HG03439 (cell line): ENCODE measurements around the gene AGPAT2.

Source experiments
- ATAC-seq: cut with Tn5 transposase; IDR thresholded peaks from one replicate; pipeline ENCODE4 v1.9.1; 2021; ENCODE audit warnings: mild to moderate bottlenecking, moderate library complexity; ENCODE audit not compliant: unreplicated experiment

The AGPAT2 gene

GRCh38 chr9:136690104-136690805 is 3.0 kb upstream of the AGPAT2 start:
- no peak for ATAC-seq

DNA sequence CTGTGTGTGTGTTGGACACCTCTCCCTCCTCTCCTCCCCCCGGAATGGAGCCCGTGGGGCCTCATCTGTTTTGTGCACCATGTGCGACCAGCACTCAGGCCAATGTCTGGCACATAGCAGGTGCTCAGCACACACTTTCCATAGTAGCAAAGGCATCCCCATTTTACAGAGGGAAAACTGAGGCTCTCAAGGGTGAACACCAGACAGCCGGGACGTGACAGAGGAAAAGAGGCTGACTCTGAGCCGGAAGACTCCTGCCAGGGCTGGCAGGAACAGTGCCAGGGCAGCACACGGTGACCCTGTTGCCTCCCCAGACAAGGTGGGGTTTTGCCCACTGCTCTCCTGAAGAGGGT is 1.8 kb upstream of the AGPAT2 start:
- no peak for ATAC-seq

DNA sequence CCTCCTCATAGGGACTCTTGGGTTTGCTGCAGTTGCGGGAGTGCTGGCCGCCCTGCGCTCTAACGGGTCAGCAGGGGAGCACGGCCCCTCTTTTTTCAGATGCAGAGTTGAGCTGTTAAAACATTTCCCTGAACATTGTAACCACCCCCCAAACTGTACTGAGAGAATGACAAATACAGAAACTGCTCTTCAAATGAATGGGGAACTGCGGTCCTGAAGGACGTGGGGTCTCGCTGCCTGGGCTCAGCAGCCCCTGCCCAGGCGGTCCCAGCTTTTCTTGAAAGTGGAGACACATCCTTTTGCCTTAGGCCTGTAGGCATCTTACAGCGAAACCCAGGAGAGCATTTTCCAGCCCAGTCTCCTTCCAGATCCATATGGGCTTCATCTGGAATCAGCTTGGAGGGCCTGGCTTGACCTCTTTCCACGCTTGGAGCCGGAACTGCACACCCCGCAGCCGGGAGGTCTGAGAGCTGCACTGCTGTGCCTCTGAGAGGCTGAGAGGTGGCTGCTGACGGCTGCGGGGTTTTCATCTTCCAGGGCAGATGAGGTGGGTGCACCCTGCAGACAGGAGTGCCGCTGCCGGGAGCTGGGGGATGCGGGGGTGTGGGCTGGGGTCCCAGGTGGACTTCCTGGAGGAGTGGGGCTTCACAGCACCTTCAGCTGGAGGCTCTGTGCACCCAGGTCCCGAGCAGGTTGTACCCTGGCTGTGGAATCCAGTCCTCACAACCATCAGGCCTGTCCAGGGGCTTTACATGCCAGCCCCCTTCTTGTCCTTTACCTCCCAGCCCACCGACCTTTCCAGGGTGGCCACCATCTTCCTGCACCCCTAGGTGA is 1.2 kb upstream of the AGPAT2 start:
- ATAC-seq: no peak

GRCh38 chr9:136687721-136688223 is 515 bp upstream of the AGPAT2 start:
- peak; percentile 15 for ATAC-seq

GRCh38 chr9:136686534-136686793 is 793 bp downstream of the AGPAT2 start:
- no peak for ATAC-seq

- no peak for ATAC-seq
Measured at GRCh38 chr9:136685790-136686533, 1.3 kb downstream of the AGPAT2 start.

DNA sequence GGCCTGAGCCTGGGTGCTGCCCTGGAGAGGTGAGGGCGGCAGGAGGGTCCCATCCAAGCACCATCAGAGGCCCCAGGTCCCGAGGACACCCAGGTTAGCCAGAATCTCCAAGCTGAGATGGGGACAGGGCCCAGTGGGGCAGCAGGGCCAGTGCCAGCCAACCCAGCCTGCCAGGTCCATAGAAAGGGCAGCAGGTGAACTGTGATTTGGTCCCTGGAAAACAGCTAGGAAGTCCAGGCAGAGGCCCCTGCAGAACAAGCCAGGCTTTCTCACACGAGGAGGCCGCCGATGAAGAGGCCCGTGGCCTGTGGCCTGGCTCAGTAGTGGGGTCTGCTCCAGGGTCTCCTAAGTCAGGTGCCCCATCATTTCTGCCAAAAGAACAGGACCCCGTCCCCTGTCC is 2.0 kb downstream of the AGPAT2 start:
- no peak for ATAC-seq

GRCh38 chr9:136684799-136685198 is 2.5 kb downstream of the AGPAT2 start:
- no peak for ATAC-seq

DNA sequence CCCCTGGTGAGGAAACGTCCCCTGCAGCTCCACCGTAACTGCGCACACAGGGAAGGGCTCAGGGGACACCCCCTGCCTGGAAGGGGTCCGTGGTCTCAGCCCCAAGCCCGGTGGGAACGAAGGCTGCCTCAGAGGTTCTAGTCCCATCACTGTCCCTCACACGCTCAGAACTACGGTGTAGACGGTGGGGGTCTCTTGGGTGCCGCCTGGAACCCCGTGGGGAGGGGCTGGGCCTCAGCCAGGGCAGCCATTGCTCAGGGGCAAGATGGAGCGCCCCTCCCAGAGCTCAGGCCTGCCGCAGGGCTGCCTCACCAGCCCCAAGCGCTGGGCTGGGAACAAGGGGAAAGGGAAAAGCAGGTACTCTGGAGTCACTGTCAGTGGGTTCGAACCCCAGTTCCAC is 2.9 kb downstream of the AGPAT2 start:
- no peak for ATAC-seq

DNA sequence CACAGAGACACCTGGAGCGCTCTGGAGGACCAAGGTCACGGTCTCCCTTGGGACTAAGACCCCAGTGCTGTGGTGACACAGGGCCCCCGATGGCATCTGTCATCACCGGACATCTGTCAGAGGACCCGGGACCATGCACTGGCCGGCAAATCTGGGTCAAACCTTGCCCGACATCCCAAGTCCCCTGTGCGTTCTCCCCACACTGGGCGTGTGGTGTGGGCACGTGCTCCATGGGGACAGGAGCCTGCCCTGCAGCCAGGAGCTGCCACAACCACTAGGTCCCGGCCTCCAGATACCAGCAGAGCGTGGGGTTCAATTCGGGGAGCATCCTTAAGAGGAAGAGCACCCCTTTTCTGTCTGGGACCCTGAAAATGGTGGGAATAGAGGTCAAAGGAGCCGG is 3.5 kb downstream of the AGPAT2 start:
- no peak for ATAC-seq

GRCh38 chr9:136683173-136683745 is 4.0 kb downstream of the AGPAT2 start:
- no peak for ATAC-seq

GRCh38 chr9:136682710-136683109 is 4.5 kb downstream of the AGPAT2 start:
- ATAC-seq: no peak

DNA sequence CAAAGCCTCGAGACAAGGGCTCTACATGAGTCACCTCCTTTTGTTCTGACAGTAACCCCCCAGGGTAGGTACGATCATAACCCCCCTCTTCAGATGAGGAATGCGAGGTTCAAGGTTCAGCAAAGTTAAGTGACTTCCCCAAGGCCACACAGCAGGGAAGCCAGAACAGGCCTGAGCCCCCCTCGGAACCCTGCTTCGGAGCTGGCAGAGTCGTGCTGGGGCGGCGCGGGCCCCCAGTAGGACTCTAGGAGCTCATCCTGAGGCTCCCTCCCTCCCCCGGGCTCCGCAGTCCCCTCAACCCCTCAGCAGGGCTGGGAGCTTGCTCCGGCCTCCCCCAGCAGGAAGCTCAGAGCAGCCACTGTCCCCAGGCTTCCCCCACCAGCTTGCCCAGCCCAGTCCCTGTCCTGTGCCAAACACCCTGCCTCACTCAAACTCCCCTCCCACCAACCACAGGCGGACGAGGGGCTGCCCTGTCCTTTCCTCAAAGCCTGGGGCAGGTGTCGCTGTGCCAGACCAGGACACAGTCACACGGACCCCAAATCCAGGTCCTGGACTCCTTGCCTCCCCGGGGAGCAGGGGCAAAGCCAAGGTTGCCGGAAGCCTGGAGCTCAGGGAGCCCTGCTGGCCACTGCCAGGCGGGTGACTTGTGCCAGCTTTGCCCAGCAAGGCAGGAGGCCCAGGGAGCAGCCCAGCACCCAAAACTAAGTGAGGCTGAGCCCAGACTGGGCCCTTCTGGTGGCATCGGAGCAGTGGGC is 5.1 kb downstream of the AGPAT2 start:
- no peak for ATAC-seq

DNA sequence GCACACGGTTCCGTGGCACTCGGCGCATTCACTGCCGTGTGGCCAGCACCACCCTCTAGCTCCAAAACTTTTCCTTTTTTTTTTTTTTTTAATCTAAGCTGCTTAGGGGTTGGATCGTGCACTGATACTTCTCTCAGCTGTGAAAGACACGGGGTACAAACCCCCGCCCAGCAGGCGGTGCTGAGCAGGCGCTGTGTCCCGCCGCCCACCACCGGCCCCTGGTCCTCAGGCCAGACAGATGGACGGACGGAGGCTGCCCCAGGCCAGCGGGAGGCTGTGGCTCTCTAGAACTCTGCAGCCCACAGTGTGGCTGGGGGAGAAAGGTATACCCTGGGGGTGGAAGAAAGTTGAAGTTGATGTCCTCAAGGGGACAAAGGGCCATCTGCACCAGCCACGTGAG is 6.2 kb downstream of the AGPAT2 start:
- no peak for ATAC-seq

GRCh38 chr9:136679431-136679941 is 7.8 kb downstream of the AGPAT2 start:
- no peak for ATAC-seq

DNA sequence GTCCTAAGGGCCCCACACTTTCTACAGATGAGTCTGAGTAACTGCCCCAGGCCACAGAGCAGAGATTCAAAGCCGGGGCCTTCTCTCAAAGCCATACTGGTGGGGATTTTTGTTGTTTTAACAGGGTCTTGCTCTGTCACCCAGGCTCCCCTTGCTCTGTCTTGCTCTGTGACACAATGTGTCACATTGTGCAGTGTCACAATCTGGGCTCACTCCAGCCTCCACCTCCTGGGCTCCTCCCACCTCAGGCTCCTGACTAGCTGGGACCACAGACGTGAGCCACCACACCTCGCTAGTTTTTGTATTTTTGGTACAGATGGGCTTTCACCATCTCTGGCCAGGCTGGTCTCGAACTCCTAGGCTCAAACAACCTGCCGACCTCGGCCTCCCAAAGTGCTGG is 8.6 kb downstream of the AGPAT2 start:
- ATAC-seq: no peak

DNA sequence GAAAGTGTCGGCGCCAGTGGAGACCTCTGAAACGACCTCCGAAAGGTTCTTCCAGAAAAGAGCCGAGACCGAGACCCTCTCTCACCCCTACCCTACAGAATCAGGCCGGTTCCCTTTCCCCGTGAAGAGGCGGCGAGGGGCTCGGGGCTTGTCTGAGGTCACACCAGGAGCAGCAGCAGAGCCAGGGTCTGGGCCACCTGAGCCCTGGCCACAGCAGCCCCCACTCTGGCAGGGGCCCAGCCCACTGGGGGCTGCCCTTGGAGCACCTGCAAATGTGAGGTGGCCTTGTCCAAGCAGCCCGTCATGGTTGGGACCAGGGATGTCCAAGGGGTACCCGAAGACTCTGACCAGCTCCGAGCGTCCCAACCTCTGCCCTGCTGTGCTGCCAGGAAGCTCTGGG is 9.2 kb downstream of the AGPAT2 start:
- ATAC-seq: no peak

DNA sequence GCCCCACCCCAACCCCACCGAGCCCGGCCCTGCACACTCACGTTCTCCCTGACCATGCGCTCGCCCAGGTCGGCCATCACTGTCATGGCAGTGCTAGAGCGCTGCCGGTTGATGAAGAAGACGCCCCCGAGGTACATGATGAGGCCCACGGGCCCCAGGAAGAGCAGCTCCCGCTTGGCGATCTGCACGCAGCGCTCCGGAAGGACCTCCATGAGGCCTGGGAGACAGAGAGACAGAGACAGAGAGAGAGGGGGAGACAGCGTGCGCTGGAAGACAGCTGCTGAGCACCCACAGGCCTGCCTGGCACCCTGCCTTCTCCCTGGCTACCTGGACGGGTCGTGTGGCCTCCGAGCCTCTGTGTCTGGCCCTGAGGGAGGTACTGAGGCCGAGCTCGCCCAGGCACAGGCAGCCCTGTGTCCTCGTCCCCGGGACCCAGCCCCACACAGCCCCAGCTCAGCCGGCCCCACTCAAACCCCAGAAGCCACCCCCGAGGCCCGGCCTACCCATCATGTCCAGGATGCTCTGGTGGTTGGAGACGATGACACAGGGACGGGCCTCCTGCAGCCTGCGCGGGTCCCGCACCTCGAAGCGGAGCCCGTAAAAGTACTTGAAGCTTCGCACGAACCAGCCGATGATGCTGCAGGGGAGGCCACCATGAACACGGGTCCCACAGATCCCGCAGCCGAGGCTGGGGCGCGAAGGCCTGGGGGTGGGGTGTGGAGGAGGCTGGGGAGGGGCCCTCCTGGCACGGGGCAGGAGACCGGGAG is 10.2 kb downstream of the AGPAT2 start:
- ATAC-seq: no peak

- ATAC-seq: no peak
Measured at GRCh38 chr9:136676297-136676794, 10.9 kb downstream of the AGPAT2 start.
